Peyer's patch (tissue), 4 donors: Measurements from ENCODE around the gene TBC1D7. TPM values are rescaled to one million over a fixed set of nuclear protein-coding genes. Genes with fewer than 3 reads are reported as not detected.

Experiments
- DNase-seq, 3 donors: peaks; one replicate each; pipeline ENCODE4 v3.0.0-alpha.2; 2017 to 2019
- H3K27ac ChIP-seq, 4 donors: fragments of 200-600 bp; sonication (generic); one replicate each; pipeline ENCODE4 v1.5.1; 2016 to 2019
- H3K27me3 ChIP-seq, 2 donors: fragments of 200-600 bp; sonication (generic); one replicate each; pipeline ENCODE4 v1.5.1; 2019
- H3K36me3 ChIP-seq, 3 donors: fragments of 200-600 bp; sonication (generic); one replicate each; pipeline ENCODE4 v1.5.1; 2016 to 2019
- H3K4me1 ChIP-seq, 4 donors: fragments of 200-600 bp; sonication (generic); one replicate each; pipeline ENCODE4 v1.5.1; 2016 to 2019
- H3K4me3 ChIP-seq, 4 donors: fragments of 200-600 bp; sonication (generic); 1 replicate in 3 of 4; 2 replicates in 1 of 4; pipeline ENCODE4 v1.5.1; 2016 to 2019; ENCODE audit warnings: mild to moderate bottlenecking in 1 of 4
- H3K9me3 ChIP-seq, 4 donors: fragments of 200-600 bp; sonication (generic); one replicate each; pipeline ENCODE4 v1.5.1; 2016 to 2019; ENCODE audit warnings: mild to moderate bottlenecking in 1 of 4
- POLR2A ChIP-seq, 2 donors: fragments of 450-650 bp; IDR thresholded peaks; one replicate each; pipeline ENCODE4 v1.5.1; 2017; ENCODE audit warnings: antibody characterized with exemption in 2 of 2, mild to moderate bottlenecking in 2 of 2, moderate library complexity in 2 of 2
- total RNA-seq, 4 donors: library from RNA; depleted of rRNA; stranded (reverse); fragments of >200 nt; gene quantifications; one replicate each; pipeline ENCODE4 v1.1.0, GENCODE V29; 2016
- TF ChIP-seq, protein P1 (sequence below), 6 experiments: fragments of 450-650 bp in 4 of 6; fragments of 200-600 bp in 2 of 6; sonication (generic) in 1 of 6; IDR thresholded peaks; one replicate each; pipeline ENCODE4 v1.5.1; 2017 to 2019; ENCODE audit warnings: antibody characterized with exemption in 6 of 6, mild to moderate bottlenecking in 3 of 6, moderate library complexity in 1 of 6

The TBC1D7 gene
- total RNA-seq, 4 donors from 2014 or later: 13.3 to 18.6 (median 16.9) TPM

DNA sequence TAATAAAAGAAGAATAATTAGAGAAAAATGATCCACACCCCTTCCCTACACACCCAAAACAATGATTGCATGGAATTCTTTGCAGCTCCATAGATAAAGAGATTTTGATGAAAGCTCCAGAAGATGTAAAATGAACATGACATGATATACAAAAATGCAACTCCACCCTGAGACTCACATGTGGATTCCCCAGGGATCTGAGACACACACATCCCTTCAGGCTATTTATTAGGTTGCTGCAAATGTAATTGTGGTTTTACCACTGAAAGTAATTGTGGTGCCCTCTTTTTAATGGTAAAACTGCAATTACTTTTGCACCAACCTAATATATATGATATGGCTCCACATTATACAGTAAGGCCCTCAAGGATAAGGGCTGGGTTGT lies 40.4 kb upstream of the TBC1D7 start:
- Histone ChIP-seq H3K27ac (no peak overlapping the region), H3K4me3 (no peak overlapping the region), H3K9me3 (no peaks in the 10 kb centered on the region), H3K4me1 (no peaks in the 10 kb centered on the region), H3K27me3 (no peaks in the 10 kb centered on the region), H3K36me3 (peaks cover 0 to 14% (median 0%) of the 10 kb centered on the region in 3 donors)
- TF ChIP-seq, protein P1, sequence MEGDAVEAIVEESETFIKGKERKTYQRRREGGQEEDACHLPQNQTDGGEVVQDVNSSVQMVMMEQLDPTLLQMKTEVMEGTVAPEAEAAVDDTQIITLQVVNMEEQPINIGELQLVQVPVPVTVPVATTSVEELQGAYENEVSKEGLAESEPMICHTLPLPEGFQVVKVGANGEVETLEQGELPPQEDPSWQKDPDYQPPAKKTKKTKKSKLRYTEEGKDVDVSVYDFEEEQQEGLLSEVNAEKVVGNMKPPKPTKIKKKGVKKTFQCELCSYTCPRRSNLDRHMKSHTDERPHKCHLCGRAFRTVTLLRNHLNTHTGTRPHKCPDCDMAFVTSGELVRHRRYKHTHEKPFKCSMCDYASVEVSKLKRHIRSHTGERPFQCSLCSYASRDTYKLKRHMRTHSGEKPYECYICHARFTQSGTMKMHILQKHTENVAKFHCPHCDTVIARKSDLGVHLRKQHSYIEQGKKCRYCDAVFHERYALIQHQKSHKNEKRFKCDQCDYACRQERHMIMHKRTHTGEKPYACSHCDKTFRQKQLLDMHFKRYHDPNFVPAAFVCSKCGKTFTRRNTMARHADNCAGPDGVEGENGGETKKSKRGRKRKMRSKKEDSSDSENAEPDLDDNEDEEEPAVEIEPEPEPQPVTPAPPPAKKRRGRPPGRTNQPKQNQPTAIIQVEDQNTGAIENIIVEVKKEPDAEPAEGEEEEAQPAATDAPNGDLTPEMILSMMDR (IDR thresholded peaks at IDR 0.05): no peak
- no peak for TF ChIP-seq POLR2A (IDR thresholded peaks at IDR 0.05)
- DNase-seq: no peak

DNA sequence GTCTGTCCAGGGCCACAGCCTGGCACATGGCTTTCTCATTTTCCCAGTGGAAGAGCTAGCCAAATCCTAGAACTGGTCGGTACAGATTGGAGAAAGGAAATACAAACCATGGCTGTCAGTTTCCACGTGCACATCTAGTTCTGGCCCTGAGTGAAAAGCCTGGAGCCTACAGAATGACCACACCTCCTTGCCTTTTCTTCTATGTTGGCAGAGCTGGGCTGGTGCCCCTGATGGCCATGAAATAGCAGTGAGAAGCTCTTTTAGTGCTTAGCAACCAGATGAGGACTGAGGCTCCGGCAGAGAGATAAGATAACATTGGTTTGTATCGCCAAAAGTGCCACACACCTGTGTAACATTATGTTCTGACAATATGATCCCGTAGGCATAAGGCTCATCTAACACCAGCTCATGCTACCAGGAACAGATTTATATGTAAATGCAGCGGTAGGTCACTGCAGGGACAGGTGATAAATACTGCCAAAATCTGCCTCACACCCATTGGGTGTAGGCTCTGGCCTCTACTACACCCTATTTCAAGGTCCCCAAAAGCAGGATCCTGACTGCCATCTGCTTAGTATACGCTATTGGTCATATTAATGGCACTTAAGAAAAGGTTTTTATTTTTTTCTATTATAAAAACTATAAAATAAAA lies 39.9 kb upstream of the TBC1D7 start:
- Histone ChIP-seq H3K27ac (no peak overlapping the region), H3K36me3 (peaks cover 0 to 14% (median 0%) of the 10 kb centered on the region in 3 donors), H3K4me3 (no peak overlapping the region), H3K27me3 (no peaks in the 10 kb centered on the region), H3K9me3 (no peaks in the 10 kb centered on the region), H3K4me1 (no peaks in the 10 kb centered on the region)
- DNase-seq: no peak
- TF ChIP-seq, protein P1 (IDR thresholded peaks at IDR 0.05): no peak
- no peak for TF ChIP-seq POLR2A (IDR thresholded peaks at IDR 0.05)

DNA sequence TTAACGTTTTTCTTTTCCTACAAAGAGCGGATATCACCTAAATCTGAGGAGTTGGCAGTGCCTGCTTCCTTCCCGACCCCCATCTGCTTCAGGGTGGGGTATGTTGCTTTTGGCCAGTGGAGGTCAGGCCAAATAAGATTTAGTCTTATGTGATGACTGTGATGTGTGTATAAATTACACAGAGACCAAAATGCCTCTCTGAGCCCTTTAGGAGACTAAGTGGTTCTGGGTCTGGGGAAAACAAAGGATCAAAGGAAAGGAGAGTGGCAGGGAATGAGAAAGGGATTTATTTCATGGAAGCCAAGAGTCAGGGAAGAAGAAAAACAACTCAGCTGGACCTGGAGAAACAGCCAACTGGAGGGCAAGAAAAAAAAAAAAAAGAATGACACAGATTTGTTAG lies 39.1 kb upstream of the TBC1D7 start:
- TF ChIP-seq, protein P1 (IDR thresholded peaks at IDR 0.05): no peak
- no peak for TF ChIP-seq POLR2A (IDR thresholded peaks at IDR 0.05)
- Histone ChIP-seq H3K27me3 (no peaks in the 10 kb centered on the region), H3K36me3 (peaks cover 0 to 14% (median 0%) of the 10 kb centered on the region in 3 donors), H3K4me1 (no peaks in the 10 kb centered on the region), H3K4me3 (no peak overlapping the region), H3K9me3 (no peaks in the 10 kb centered on the region), H3K27ac (no peak overlapping the region)
- DNase-seq: no peak

DNA sequence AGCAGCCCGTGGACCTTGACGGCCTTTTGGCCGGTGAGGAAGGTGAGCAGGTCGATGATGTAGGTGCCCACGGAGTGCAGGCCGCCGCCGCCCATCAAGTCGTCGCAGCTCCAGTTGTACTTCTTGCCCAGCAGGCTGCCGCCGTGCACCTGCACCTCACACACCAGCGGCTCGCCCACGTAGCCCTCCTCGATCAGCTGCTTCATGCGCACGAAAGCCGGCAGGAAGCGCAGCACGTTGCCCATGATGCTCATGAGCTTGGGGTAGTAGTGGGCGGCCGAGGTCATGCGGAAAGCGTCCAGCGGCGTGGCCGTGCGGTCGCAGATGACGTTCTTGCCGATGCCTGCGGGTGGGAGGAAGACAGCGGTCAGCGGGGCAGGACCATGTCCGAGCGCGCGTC lies 37.0 kb upstream of the TBC1D7 start:
- Histone ChIP-seq H3K36me3 (peaks cover 0 to 14% (median 0%) of the 10 kb centered on the region in 3 donors), H3K27me3 (no peaks in the 10 kb centered on the region), H3K4me3 (no peak overlapping the region), H3K9me3 (no peaks in the 10 kb centered on the region), H3K27ac (no peak overlapping the region), H3K4me1 (no peaks in the 10 kb centered on the region)
- TF ChIP-seq, protein P1 (IDR thresholded peaks at IDR 0.05): no peak
- TF ChIP-seq POLR2A (IDR thresholded peaks at IDR 0.05): no peak
- no peak for DNase-seq

DNA sequence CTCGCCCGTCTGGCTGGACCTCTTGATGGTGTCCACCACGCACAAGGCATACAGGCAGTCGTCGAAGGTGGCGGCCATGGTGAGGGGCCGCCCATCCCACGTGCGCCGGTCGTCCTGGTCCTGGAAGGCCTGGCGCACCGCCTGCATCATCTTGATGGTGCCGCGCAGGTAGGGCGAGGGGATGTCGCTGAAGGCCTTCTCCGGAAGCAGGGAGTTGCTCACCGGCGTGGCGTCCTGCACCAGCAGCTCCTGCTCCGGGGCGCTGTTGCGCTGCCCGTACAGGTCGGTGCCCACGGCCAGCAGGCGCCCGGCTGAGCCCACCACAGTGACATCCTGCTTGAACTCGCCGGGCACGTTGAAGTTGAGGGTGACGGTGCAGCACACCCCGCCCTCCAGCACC lies 36.5 kb upstream of the TBC1D7 start:
- TF ChIP-seq, protein P1 (IDR thresholded peaks at IDR 0.05): no peak
- no peak for TF ChIP-seq POLR2A (IDR thresholded peaks at IDR 0.05)
- Histone ChIP-seq H3K4me3 (no peak overlapping the region), H3K27ac (no peak overlapping the region), H3K4me1 (no peaks in the 10 kb centered on the region), H3K36me3 (peaks cover 0 to 14% (median 0%) of the 10 kb centered on the region in 3 donors), H3K9me3 (no peaks in the 10 kb centered on the region), H3K27me3 (no peaks in the 10 kb centered on the region)
- no peak for DNase-seq
